DMS 273 (cell line): ENCODE results near the gene CFAP410.
"Not testable (repeated sequence)": the region's sequence is repeated elsewhere in the genome, so short reads cannot be mapped to it uniquely, and the experiment has no call there.

Experiments used
- DNase-seq: peaks from one replicate; lab custom pipeline; 2025; ENCODE audit not compliant: unreplicated experiment; lab: John Stamatoyannopoulos, UW

CFAP410 gene

GRCh38 chr21:44351535-44352252, 12.5 kb upstream of the CFAP410 start:
- no peak for DNase-seq

GRCh38 chr21:44350773-44351481, 11.7 kb upstream of the CFAP410 start:
- peak; percentile 39 for DNase-seq

GRCh38 chr21:44349847-44350772, 10.9 kb upstream of the CFAP410 start:
- DNase-seq, result no peak

- DNase-seq, result no peak
These were observed 10.2 kb upstream of the CFAP410 start for GRCh38 chr21:44349416-44349846.

GRCh38 chr21:44348861-44349260, 9.7 kb upstream of the CFAP410 start:
- DNase-seq, result no peak

- no peak for DNase-seq
These were observed 8.8 kb upstream of the CFAP410 start for GRCh38 chr21:44347911-44348451.

- DNase-seq, result peak; percentile 83
These were observed 6.3 kb upstream of the CFAP410 start for GRCh38 chr21:44345495-44345894.

- peak; percentile 54 for DNase-seq
These were observed 5.5 kb upstream of the CFAP410 start for GRCh38 chr21:44344541-44345183.

GRCh38 chr21:44342981-44343380, 3.8 kb upstream of the CFAP410 start:
- not testable (repeated sequence) for DNase-seq

- not testable (repeated sequence) for DNase-seq
These were observed 2.7 kb upstream of the CFAP410 start for GRCh38 chr21:44341726-44342458.

- DNase-seq, result peak; percentile 51
These were observed 972 bp downstream of the CFAP410 start for GRCh38 chr21:44337941-44338895.

- no peak for DNase-seq
These were observed 1.7 kb downstream of the CFAP410 start for GRCh38 chr21:44337449-44337848.

GRCh38 chr21:44335266-44336059, 3.7 kb downstream of the CFAP410 start:
- DNase-seq, result no peak

- DNase-seq, result no peak
These were observed 4.7 kb downstream of the CFAP410 start for GRCh38 chr21:44334329-44335030.

GRCh38 chr21:44333509-44334328, 5.5 kb downstream of the CFAP410 start:
- no peak for DNase-seq

GRCh38 chr21:44332965-44333364, 6.2 kb downstream of the CFAP410 start:
- DNase-seq, result no peak

GRCh38 chr21:44332383-44332782, 6.8 kb downstream of the CFAP410 start:
- DNase-seq, result peak; percentile 80
